A549 (cell line): ENCODE results near the gene TMEM54. TPM values are rescaled to one million over a fixed set of nuclear protein-coding genes. Genes with fewer than 3 reads are reported as not detected.

Experiments used
- ATAC-seq, 2 experiments: fragments of 200-7000 bp in 1 of 2; fragments of >200 bp in 1 of 2; cut with Nextera tagmentation in 1 of 2; cut with Tn5 transposase in 1 of 2; 3 replicates each; pipeline versions ENCODE4 v1.8.0 to v1.9.1; 2018 to 2020; ENCODE audit warnings: mild to moderate bottlenecking in 1 of 2, moderate library complexity in 1 of 2
- CTCF ChIA-PET: fragments of 300-600 bp; sonication (Branson Sonifier 250); formaldehyde crosslinking; extraction: SDS; loops from one replicate; lab custom pipeline; 2021; ENCODE audit warnings: antibody characterized with exemption, inconsistent platforms; lab: Yijun Ruan, JAX
- POLR2A ChIA-PET: fragments of 350-600 bp; formaldehyde crosslinking; extraction: SDS; loops from one replicate; lab custom pipeline; 2021; ENCODE audit warnings: antibody characterized with exemption, inconsistent platforms; lab: Yijun Ruan, JAX
- DNase-seq, 2 experiments: peaks; one replicate each; pipeline versions ENCODE4 v3.0.0 to v3.0.0-alpha.2; 2011 to 2016; ENCODE audit warnings: low read depth in 1 of 2, low spot score in 1 of 2
- FAIRE-seq: peaks from 2 replicates; lab custom pipeline; 2011; peaks lifted over from hg19 to GRCh38; lab: Jason Lieb, UNC
- H3K27ac ChIP-seq, 2 experiments: fragments of >200 bp; sonication (Bioruptor Twin); formaldehyde crosslinking; 3 replicates each; pipeline ENCODE4 v1.5.1; 2016 to 2017
- H3K4me1 ChIP-seq: fragments of >200 bp; sonication (Bioruptor Twin); formaldehyde crosslinking; 3 replicates; pipeline ENCODE4 v1.6.1; 2016
- H3K4me2 ChIP-seq: fragments of >200 bp; sonication (Bioruptor Twin); formaldehyde crosslinking; 3 replicates; pipeline ENCODE4 v1.6.1; 2016
- H3K4me3 ChIP-seq: fragments of >200 bp; sonication (Bioruptor Twin); formaldehyde crosslinking; 3 replicates; pipeline ENCODE4 v1.5.1; 2016
- H3K9me3 ChIP-seq: fragments of >200 bp; sonication (Bioruptor Twin); formaldehyde crosslinking; 3 replicates; pipeline ENCODE4 v1.6.1; 2016
- CEBPB ChIP-seq, 2 experiments: fragments of >200 bp in 1 of 2; sonication (Bioruptor Twin) in 1 of 2; formaldehyde crosslinking in 1 of 2; IDR thresholded peaks; 2 replicates each; pipeline ENCODE4 v1.6.1; 2012 to 2016
- CHD2 ChIP-seq: fragments of 150-350 bp; IDR thresholded peaks from 2 replicates; pipeline ENCODE4 v1.6.1; 2014; ENCODE audit warnings: low read length; ENCODE audit not compliant: partially characterized antibody
- EHF ChIP-seq: fragments of 250-450 bp; sonication (Bioruptor Pico); IDR thresholded peaks from 2 replicates; pipeline ENCODE4 v1.5.0; 2020; ENCODE audit warnings: mild to moderate bottlenecking
- EHMT2 ChIP-seq: fragments of 200-600 bp; sonication (generic); IDR thresholded peaks from 2 replicates; pipeline ENCODE4 v1.6.1; 2016; ENCODE audit warnings: antibody characterized with exemption, low read depth, mild to moderate bottlenecking, moderate library complexity
- ESRRA ChIP-seq: fragments of 150-350 bp; IDR thresholded peaks from 2 replicates; pipeline ENCODE4 v1.6.1; 2014; ENCODE audit warnings: mild to moderate bottlenecking, low read length, borderline replicate concordance
- GATA3 ChIP-seq: IDR thresholded peaks from 2 replicates; pipeline ENCODE4 v1.6.1; 2012; ENCODE audit warnings: borderline replicate concordance
- HDAC2 ChIP-seq: fragments of 200-600 bp; sonication (generic); IDR thresholded peaks from 2 replicates; pipeline ENCODE4 v1.6.1; 2016
- HEYL ChIP-seq: fragments of 250-450 bp; sonication (Bioruptor Pico); IDR thresholded peaks from 2 replicates; pipeline ENCODE4 v1.8.0; 2021; ENCODE audit warnings: mild to moderate bottlenecking, moderate library complexity
- HOXB13 ChIP-seq: fragments of 250-450 bp; sonication (Bioruptor Pico); IDR thresholded peaks from 2 replicates; pipeline ENCODE4 v1.5.0; 2020; ENCODE audit warnings: low read depth, mild to moderate bottlenecking, moderate library complexity
- HOXB5 ChIP-seq: fragments of 250-450 bp; sonication (Bioruptor Pico); IDR thresholded peaks from 2 replicates; pipeline ENCODE4 v1.5.0; 2020; ENCODE audit warnings: mild to moderate bottlenecking, moderate library complexity
- JUN ChIP-seq, 2 experiments: fragments of >200 bp; sonication (Bioruptor Twin); formaldehyde crosslinking; IDR thresholded peaks; 2 replicates in 1 of 2; 3 replicates in 1 of 2; pipeline ENCODE4 v1.6.1; 2016 to 2017
- JUNB ChIP-seq: fragments of >200 bp; sonication (Bioruptor Twin); formaldehyde crosslinking; IDR thresholded peaks from 2 replicates; pipeline ENCODE4 v1.6.1; 2016
- KDM1A ChIP-seq: fragments of 200-600 bp; sonication (generic); IDR thresholded peaks from 2 replicates; pipeline ENCODE4 v1.6.1; 2016; ENCODE audit warnings: low read depth, mild to moderate bottlenecking
- MAFK ChIP-seq: fragments of 450-650 bp; IDR thresholded peaks from 2 replicates; pipeline ENCODE4 v1.6.1; 2014; ENCODE audit not compliant: partially characterized antibody
- NFE2L2 ChIP-seq: fragments of 150-350 bp; conservative IDR thresholded peaks from 2 replicates; pipeline ENCODE4 v1.6.1; 2014; ENCODE audit warnings: low read length
- POLR2A ChIP-seq: IDR thresholded peaks from 2 replicates; pipeline ENCODE4 v1.6.1; 2012; ENCODE audit warnings: mild to moderate bottlenecking, low read length
- POLR2AphosphoS2 ChIP-seq: conservative IDR thresholded peaks from 2 replicates; pipeline ENCODE4 v1.6.1; 2012; ENCODE audit warnings: low read length, improper control_type of control experiment, inconsistent platforms
- RAD21 ChIP-seq, 2 experiments: fragments of >200 bp in 1 of 2; sonication (Bioruptor Twin) in 1 of 2; formaldehyde crosslinking in 1 of 2; IDR thresholded peaks in 1 of 2; conservative IDR thresholded peaks in 1 of 2; 2 replicates in 1 of 2; 3 replicates in 1 of 2; pipeline ENCODE4 v1.6.1; 2012 to 2018; ENCODE audit warnings: inconsistent platforms in 1 of 2
- RARB ChIP-seq: fragments of 250-450 bp; sonication (Bioruptor Pico); IDR thresholded peaks from 2 replicates; pipeline ENCODE4 v1.8.0; 2021; ENCODE audit warnings: mild to moderate bottlenecking, moderate library complexity
- RNF2 ChIP-seq: fragments of 200-600 bp; sonication (generic); IDR thresholded peaks from 2 replicates; pipeline ENCODE4 v1.6.1; 2016; ENCODE audit warnings: low read depth, mild to moderate bottlenecking, antibody characterized with exemption, moderate library complexity, borderline replicate concordance
- SREBF2 ChIP-seq: fragments of 450-650 bp; IDR thresholded peaks from 2 replicates; pipeline ENCODE4 v1.6.1; 2014; ENCODE audit warnings: mild to moderate bottlenecking, moderate library complexity
- TP53 ChIP-seq: fragments of 250-450 bp; sonication (Bioruptor Pico); IDR thresholded peaks from 2 replicates; pipeline ENCODE4 v1.5.0; 2021; ENCODE audit warnings: mild to moderate bottlenecking, moderate library complexity
- ZC3H11A ChIP-seq: fragments of 450-650 bp; IDR thresholded peaks from 2 replicates; pipeline ENCODE4 v1.6.1; 2014; ENCODE audit warnings: antibody characterized with exemption, mild to moderate bottlenecking
- ZSCAN20 ChIP-seq: fragments of 250-450 bp; sonication (Bioruptor Pico); IDR thresholded peaks from 2 replicates; pipeline ENCODE4 v1.8.0; 2022; ENCODE audit warnings: mild to moderate bottlenecking, moderate library complexity
- WGBS: methylation state at CpG from one replicate; pipeline ENCODE4 v1.1.6; 2017; ENCODE audit errors: missing lambda C conversion rate; 5-methylcytosine and 5-hydroxymethylcytosine counted together
- polyA plus RNA-seq, 4 experiments: library from polyadenylated mRNA; depleted of rRNA in 3 of 4; stranded (reverse); fragments of >200 nt; fragmentation: RNase III in 1 of 4; extraction: RNeasy Plus Mini Kit Qiagen cat#74134 plus additional on column Dnase treatment in 1 of 4; gene quantifications; 2 replicates in 3 of 4; 3 replicates in 1 of 4; pipeline ENCODE4 v1.2.3, GENCODE V29; 2011 to 2017
- TF ChIP-seq, protein P1 (sequence below): IDR thresholded peaks from 2 replicates; pipeline ENCODE4 v1.6.1; 2012
- TF ChIP-seq, protein P2 (sequence below): IDR thresholded peaks from 2 replicates; pipeline ENCODE4 v1.6.1; 2012; ENCODE audit warnings: low read depth, borderline replicate concordance
- TF ChIP-seq, protein P3 (sequence below): fragments of >200 bp; sonication (Bioruptor Twin); formaldehyde crosslinking; IDR thresholded peaks from 3 replicates; pipeline ENCODE4 v1.5.1; 2016
- TF ChIP-seq, protein P4 (sequence below): fragments of 250-450 bp; sonication (Bioruptor Pico); IDR thresholded peaks from 2 replicates; pipeline ENCODE4 v1.5.0; 2020; ENCODE audit warnings: low read depth, mild to moderate bottlenecking, moderate library complexity
- TF ChIP-seq, protein P5 (sequence below): fragments of 200-600 bp; sonication (generic); IDR thresholded peaks from 2 replicates; pipeline ENCODE4 v1.6.1; 2016; ENCODE audit warnings: antibody characterized with exemption, mild to moderate bottlenecking, moderate library complexity

Gene TMEM54
- polyA plus RNA-seq, 2 of the 4 experiments (the other 2 are of a cell fraction), result 22.1 to 29.7 TPM

GRCh38 chr1:32865639-32866405 is 35.4 kb downstream of the TMEM54 start:
- TF ChIP-seq, protein P1, sequence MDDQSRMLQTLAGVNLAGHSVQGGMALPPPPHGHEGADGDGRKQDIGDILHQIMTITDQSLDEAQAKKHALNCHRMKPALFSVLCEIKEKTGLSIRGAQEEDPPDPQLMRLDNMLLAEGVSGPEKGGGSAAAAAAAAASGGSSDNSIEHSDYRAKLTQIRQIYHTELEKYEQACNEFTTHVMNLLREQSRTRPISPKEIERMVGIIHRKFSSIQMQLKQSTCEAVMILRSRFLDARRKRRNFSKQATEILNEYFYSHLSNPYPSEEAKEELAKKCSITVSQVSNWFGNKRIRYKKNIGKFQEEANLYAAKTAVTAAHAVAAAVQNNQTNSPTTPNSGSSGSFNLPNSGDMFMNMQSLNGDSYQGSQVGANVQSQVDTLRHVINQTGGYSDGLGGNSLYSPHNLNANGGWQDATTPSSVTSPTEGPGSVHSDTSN, result no peak
- TF ChIP-seq KDM1A (no peak), POLR2AphosphoS2 (no peak), EHMT2 (no peak), RARB (CRISPR knock-in tag) (no peak), RAD21 (conservative IDR thresholded peaks at IDR 0.05 in 1 of 2, IDR thresholded peaks at IDR 0.05 in 1 of 2) (no peak), RNF2 (no peak), HDAC2 (no peak), HEYL (CRISPR knock-in tag) (no peak), NFE2L2 (no peak), TP53 (no peak), MAFK (no peak), HOXB5 (CRISPR knock-in tag) (no peak), ZC3H11A (no peak)
- TF ChIP-seq, protein P2, sequence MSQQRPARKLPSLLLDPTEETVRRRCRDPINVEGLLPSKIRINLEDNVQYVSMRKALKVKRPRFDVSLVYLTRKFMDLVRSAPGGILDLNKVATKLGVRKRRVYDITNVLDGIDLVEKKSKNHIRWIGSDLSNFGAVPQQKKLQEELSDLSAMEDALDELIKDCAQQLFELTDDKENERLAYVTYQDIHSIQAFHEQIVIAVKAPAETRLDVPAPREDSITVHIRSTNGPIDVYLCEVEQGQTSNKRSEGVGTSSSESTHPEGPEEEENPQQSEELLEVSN, result no peak
- TF ChIP-seq, protein P3, sequence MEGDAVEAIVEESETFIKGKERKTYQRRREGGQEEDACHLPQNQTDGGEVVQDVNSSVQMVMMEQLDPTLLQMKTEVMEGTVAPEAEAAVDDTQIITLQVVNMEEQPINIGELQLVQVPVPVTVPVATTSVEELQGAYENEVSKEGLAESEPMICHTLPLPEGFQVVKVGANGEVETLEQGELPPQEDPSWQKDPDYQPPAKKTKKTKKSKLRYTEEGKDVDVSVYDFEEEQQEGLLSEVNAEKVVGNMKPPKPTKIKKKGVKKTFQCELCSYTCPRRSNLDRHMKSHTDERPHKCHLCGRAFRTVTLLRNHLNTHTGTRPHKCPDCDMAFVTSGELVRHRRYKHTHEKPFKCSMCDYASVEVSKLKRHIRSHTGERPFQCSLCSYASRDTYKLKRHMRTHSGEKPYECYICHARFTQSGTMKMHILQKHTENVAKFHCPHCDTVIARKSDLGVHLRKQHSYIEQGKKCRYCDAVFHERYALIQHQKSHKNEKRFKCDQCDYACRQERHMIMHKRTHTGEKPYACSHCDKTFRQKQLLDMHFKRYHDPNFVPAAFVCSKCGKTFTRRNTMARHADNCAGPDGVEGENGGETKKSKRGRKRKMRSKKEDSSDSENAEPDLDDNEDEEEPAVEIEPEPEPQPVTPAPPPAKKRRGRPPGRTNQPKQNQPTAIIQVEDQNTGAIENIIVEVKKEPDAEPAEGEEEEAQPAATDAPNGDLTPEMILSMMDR, result no peak
- WGBS, result 80% methylated on average over 3 of the region's 3 CpGs

DNA sequence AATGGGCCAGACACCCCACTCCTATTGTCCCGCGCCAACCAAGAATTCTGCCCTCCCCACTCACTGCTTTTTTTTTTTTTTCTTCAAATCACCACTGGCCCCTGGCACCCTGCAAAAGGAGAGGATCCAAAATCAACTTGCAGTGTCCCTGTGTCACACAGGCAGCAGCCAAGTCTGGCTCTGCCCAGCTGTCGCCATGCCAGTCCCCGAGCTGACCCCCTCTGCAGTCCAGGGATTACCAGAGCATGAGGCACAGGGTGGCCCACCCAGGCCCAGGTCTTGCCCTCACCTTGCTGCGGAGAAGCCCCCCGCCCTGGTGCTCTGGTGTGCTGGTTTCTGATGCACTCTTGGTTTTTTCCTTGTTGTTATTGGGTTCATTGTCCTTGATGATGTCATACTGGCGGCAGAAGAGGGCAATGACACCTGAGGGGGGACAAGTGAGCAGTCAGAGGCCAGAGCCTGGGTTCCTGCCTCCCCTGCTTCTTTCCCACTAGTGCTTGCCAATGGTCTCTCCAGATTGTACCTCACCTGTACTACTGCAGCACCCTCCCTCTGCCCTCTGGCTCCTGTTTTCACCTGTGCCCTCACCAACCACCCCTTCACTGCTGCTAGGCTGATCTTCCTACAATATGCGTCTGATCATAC is 36.7 kb downstream of the TMEM54 start:
- H3K4me1 ChIP-seq, result no peaks in the 10 kb centered on the region
- no peak overlapping the region for H3K4me3 ChIP-seq
- DNase-seq (no peak), FAIRE-seq (no peak), ATAC-seq (no peak)
- H3K4me2 ChIP-seq, result no peak overlapping the region
- WGBS, result 92% methylated on average over 8 of the region's 8 CpGs
- no peaks in the 10 kb centered on the region for H3K9me3 ChIP-seq
- ChIA-PET CTCF (interaction anchor here (1.3 kb wide), 1 partner anchor 13 kb away, joined by 3 read pairs; no protein-coding TSS in a partner anchor), POLR2A (no interaction called here)
- no peak overlapping the region for H3K27ac ChIP-seq
- no peak for TF ChIP-seq CEBPB (IDR thresholded peaks at IDR 0.05)
- TF ChIP-seq RAD21 (conservative IDR thresholded peaks at IDR 0.05 in 1 of 2, IDR thresholded peaks at IDR 0.05 in 1 of 2), result no peak
- TF ChIP-seq EHF, result no peak
- no peak for TF ChIP-seq ESRRA
- TF ChIP-seq HEYL (CRISPR knock-in tag), result no peak
- TF ChIP-seq SREBF2, result no peak
- TF ChIP-seq, protein P4, sequence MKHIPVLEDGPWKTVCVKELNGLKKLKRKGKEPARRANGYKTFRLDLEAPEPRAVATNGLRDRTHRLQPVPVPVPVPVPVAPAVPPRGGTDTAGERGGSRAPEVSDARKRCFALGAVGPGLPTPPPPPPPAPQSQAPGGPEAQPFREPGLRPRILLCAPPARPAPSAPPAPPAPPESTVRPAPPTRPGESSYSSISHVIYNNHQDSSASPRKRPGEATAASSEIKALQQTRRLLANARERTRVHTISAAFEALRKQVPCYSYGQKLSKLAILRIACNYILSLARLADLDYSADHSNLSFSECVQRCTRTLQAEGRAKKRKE, result no peak
- no peak for TF ChIP-seq ZSCAN20 (CRISPR knock-in tag)
- TF ChIP-seq POLR2A, result no peak
- TF ChIP-seq JUN (IDR thresholded peaks at IDR 0.05), result no peak
- TF ChIP-seq CHD2, result no peak
- TF ChIP-seq, protein P5, sequence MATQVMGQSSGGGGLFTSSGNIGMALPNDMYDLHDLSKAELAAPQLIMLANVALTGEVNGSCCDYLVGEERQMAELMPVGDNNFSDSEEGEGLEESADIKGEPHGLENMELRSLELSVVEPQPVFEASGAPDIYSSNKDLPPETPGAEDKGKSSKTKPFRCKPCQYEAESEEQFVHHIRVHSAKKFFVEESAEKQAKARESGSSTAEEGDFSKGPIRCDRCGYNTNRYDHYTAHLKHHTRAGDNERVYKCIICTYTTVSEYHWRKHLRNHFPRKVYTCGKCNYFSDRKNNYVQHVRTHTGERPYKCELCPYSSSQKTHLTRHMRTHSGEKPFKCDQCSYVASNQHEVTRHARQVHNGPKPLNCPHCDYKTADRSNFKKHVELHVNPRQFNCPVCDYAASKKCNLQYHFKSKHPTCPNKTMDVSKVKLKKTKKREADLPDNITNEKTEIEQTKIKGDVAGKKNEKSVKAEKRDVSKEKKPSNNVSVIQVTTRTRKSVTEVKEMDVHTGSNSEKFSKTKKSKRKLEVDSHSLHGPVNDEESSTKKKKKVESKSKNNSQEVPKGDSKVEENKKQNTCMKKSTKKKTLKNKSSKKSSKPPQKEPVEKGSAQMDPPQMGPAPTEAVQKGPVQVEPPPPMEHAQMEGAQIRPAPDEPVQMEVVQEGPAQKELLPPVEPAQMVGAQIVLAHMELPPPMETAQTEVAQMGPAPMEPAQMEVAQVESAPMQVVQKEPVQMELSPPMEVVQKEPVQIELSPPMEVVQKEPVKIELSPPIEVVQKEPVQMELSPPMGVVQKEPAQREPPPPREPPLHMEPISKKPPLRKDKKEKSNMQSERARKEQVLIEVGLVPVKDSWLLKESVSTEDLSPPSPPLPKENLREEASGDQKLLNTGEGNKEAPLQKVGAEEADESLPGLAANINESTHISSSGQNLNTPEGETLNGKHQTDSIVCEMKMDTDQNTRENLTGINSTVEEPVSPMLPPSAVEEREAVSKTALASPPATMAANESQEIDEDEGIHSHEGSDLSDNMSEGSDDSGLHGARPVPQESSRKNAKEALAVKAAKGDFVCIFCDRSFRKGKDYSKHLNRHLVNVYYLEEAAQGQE, result no peak
- TF ChIP-seq POLR2AphosphoS2, result no peak
- TF ChIP-seq HOXB13, result no peak
- no peak for TF ChIP-seq GATA3
- TF ChIP-seq JUNB, result no peak

More at GRCh38 chr1:32865639-32866405, 35.4 kb downstream of the TMEM54 start:
- DNase-seq, result no peak
- no peak for ATAC-seq
- Histone ChIP-seq H3K9me3 (no peaks in the 10 kb centered on the region), H3K4me3 (no peak overlapping the region), H3K4me2 (no peak overlapping the region), H3K4me1 (0 out of 3 replicates have a peak, but pooled peaks cover 2% of the 10 kb centered on the region), H3K27ac (no peak overlapping the region)
- FAIRE-seq, result no peak
- ChIA-PET CTCF (interaction anchor here (1.3 to 1.5 kb wide), 3 partner anchors 10 to 153 kb away, joined by 3 to 6 read pairs (median 3); no protein-coding TSS in a partner anchor), POLR2A (no interaction called here)
